SK-N-SH (cell line): ENCODE results near the gene PKD1.

ENCODE experiments used
- CHD2 ChIP-seq: fragments of 150-350 bp; IDR thresholded peaks from 2 replicates; pipeline ENCODE4 v1.6.1; 2018; ENCODE audit warnings: low read length; ENCODE audit not compliant: partially characterized antibody
- CTCF ChIP-seq: fragments of 200-600 bp; sonication (generic); IDR thresholded peaks from 2 replicates; pipeline ENCODE4 v1.6.1; 2017; ENCODE audit warnings: antibody characterized with exemption, mild to moderate bottlenecking, moderate library complexity
- EZH2phosphoT487 ChIP-seq: fragments of 200-600 bp; sonication (generic); IDR thresholded peaks from 2 replicates; pipeline ENCODE4 v1.6.1; 2017; ENCODE audit warnings: low read depth, mixed run types, mild to moderate bottlenecking, antibody characterized with exemption, moderate library complexity, borderline replicate concordance
- POLR2AphosphoS5 ChIP-seq: IDR thresholded peaks from 2 replicates; pipeline ENCODE4 v1.6.1; 2012; ENCODE audit warnings: low read depth, low read length
- RAD21 ChIP-seq: IDR thresholded peaks from 2 replicates; pipeline ENCODE4 v1.6.1; 2012; ENCODE audit warnings: mild to moderate bottlenecking, low read length
- RCOR1 ChIP-seq: fragments of 150-350 bp; IDR thresholded peaks from 2 replicates; pipeline ENCODE4 v1.6.1; 2017; ENCODE audit warnings: antibody characterized with exemption, low read length
- SMC3 ChIP-seq: IDR thresholded peaks from 2 replicates; pipeline ENCODE4 v1.6.1; 2012; ENCODE audit warnings: low read depth, low read length, improper control_type of control experiment

- TF ChIP-seq SMC3: no peak
- no peak for TF ChIP-seq CTCF
- TF ChIP-seq EZH2phosphoT487: no peak
- no peak for TF ChIP-seq CHD2
- no peak for TF ChIP-seq RAD21
- TF ChIP-seq POLR2AphosphoS5: no peak
- no peak for TF ChIP-seq RCOR1
Measured at GRCh38 chr16:2078691-2079090, 57.0 kb downstream of the PKD1 start.
